Stimulated activated naive CD8-positive, alpha-beta T cell treated with anti-CD3 and anti-CD28 coated beads, Interleukin-15, Interleukin-2, amounts not matched to agents 100 U/mL and 50 U/mL, for 24 hours (primary cell): ENCODE results near the gene MEIS1.
A peak's percentile ranks its signal among the peaks of the same experiment; 100 is the strongest.

Experiments
- ATAC-seq: fragments of 150-1000 bp; cut with Tn5 transposase; one replicate; pipeline ENCODE4 v1.10.0; 2021
- DNase-seq: peaks from one replicate; pipeline ENCODE4 v3.0.0; 2021

Gene MEIS1

DNA sequence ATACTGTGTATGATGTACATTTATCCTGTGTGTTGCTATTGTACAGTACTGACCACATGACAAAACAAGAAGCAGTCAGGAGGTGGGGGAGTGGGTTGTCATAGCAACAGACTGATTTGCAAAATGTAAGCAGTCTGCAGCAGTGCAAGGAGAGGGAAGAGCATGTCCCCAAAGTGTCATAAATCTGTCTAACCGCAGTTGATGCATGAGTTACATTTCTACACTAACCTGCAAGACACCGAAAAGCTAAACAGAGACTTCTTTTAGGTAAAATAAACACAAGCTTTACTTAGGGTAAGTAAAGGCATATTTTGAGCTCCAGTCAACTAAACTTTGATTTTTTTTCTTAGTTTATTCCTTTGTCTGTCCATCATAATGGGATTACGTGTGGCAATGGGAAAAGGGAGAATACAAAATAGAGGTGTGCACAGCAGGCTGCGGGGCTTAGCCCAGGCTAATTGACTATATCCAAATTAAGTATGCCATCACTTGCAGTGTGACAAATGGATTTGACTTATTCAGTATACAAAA lies 134.5 kb downstream of the MEIS1 start:
- no peak for DNase-seq
- ATAC-seq, result no peak

DNA sequence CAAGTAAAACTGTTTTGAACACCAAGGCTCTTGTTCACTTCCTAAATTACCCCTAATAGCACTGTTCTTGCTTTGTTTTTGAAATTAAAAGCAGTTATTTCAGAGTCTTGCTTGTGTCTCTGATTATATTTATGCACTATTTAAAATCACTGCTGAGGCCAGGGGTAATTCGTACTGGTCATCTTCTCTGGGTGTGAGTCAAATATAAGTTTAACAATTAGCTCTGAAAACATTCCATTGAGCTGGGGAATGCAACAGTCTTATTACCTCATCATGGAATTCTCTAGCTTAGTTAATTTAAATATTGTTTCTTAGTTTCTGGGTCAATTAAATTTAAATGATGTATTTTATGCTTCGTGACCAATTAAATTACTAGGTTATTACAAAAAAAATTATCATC lies 135.0 kb downstream of the MEIS1 start:
- ATAC-seq (no peak), DNase-seq (no peak)

DNA sequence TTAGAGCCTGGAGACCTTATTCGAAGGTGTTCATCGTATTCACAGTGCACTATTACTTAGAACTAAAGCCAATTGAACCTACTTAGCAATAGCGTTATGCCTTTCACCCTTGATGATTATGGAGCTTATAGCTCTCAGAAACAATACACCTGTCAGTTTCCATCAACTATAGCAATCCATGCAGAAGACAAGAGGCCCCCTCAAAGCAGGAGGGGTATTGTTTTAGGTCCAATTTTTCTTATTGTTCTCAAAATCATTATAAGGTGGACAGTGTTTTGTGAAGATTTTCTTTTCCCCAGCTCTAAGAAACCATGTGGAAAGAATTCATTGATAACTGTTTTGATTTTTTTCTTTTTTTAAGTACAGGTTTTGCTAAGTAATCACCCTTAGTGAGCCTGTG lies 135.5 kb downstream of the MEIS1 start:
- DNase-seq (no peak), ATAC-seq (no peak)

DNA sequence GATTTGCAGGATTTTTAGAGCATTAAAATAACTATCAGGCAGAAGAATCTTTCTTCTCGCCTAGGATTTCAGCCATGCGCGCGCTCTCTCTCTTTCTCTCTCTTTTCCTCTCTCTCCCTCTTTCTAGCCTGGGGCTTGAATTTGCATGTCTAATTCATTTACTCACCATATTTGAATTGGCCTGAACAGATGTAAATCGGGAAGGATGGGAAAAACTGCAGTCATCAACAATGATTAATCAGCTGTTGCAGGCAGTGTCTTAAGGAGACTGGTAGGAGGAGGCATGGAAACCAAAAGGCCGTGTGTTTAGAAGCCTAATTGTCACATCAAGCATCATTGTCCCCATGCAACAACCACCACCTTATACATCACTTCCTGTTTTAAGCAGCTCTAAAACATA lies 137.0 kb downstream of the MEIS1 start:
- DNase-seq (no peak), ATAC-seq (no peak)

DNA sequence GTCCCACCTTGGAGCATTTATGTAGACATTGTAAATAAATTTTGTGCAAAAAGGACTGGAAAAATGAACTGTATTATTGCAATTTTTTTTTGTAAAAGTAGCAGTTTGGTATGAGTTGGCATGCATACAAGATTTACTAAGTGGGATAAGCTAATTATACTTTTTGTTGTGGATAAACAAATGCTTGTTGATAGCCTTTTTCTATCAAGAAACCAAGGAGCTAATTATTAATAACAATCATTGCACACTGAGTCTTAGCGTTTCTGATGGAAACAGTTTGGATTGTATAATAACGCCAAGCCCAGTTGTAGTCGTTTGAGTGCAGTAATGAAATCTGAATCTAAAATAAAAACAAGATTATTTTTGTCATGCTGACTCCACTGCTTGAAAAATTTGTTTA lies 137.5 kb downstream of the MEIS1 start:
- DNase-seq (no peak), ATAC-seq (no peak)

DNA sequence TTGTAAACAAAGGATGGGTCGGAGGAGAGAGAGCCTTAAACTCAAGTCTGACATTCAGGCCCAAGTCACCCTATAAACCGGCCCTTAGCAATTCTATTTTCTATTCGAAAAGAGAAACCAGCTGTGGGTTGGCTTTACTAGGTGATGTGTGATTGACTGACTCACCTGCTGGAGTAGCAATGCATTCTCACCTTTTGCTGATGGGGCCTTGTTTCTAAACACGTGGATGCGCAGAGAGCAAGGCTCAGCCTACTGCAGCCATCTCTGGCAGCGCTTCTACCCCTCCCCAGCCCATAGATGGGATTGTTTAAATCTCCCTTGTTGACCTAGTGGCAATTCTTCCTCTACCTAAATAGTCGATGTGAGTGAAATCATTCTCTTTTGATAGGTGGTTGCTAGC lies 138.5 kb downstream of the MEIS1 start:
- no peak for ATAC-seq
- no peak for DNase-seq

DNA sequence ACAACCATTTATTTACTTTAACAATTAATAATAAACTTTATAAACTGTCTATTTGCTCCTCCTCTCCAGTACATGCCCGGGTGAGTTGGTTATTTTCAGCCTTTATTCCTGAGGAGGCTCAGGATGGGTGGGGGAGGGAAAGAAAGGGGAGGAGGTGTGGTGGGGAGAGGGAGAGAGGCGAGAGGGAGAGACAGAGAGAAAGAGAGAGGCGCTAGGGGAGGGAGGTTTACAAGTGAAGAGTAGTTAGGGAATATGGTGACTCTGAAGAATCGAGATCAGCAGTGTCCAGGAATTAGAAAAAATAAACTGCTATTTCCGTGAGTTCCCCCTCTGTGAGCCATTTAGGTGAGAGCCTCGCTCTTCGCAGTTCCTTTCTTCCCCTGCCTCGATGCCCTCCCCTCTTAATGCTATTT lies 138.9 kb downstream of the MEIS1 start:
- DNase-seq, result no peak
- ATAC-seq, result no peak

DNA sequence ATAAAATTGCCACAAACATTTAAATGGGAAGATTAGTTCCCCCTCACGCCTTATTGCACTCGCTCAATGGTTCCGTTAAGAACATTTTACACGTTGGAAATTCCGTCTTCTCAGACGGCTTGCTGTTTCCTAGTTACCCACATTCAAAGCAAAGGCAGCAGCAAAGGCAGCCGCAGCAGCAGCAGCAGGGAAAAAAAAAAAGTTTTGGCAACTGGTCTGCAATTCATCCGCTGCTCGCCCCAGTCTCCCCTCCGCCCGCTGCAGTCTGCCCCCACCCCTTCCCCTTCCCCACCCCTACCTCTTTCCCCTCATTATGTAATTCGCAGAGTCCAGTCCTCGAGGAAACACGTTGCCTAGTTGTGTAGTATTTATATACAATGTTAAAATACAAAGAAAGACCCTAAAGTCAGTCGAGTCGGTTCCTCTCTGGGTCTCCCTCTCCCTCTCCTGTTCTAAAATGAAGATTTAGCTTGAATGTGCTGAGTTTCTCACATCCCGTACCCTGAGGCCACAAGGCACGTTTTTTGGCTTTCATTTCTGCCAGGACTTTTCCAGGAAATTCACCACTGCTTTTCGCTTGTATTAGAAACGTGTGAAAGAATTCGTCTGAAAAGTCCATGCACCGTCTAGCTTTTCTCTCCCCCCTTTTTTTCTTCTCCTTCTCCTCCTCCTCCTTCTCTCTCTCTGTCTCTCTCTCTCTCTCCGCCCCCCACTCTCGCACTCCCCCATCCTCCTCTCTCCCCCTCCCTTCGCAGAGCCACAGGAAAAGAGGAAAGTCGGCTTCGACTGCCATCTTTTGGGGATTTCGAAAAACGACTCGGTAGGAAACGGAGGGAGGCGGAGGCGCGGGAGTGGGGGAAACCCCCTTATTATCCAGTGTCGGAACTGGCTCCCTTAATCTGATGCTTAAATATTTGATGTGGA lies 140.0 kb downstream of the MEIS1 start:
- ATAC-seq, result no peak
- DNase-seq, result peak; percentile 15

DNA sequence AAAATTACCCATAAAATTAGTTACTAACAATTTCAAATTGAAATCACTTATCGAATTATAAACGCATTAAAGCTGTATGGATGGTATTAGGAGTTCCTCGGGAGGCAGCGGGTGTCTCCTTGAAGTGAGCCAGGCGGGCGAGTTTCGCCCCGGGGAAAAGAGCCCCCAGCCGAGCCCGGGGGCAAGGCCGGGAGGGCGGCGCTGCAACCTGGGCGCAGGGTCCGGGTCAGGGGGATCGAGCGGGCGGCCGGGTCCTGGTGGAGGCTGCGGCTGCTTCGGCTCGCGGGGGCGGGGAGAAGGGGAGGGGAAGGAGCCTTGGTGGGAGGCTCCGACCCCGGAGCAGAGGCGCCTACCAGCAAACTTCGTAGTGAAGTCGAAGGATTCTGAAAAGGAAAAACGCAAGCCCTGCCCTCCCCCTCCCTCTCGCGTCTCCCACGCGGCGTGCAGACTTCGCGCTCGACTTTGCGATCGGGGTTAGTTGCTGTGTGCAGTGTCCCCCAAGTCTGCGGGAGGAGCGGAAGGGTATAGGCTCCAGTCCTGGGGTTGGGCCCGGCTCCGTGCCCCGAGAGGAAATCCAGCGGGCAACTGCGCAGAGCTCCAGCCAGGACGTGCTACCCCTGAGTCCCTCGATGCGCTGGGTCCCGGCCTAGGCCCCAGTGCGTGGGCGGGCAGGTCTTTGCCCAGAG lies 140.8 kb downstream of the MEIS1 start:
- ATAC-seq (peak; percentile 14), DNase-seq (peak; percentile 12)

DNA sequence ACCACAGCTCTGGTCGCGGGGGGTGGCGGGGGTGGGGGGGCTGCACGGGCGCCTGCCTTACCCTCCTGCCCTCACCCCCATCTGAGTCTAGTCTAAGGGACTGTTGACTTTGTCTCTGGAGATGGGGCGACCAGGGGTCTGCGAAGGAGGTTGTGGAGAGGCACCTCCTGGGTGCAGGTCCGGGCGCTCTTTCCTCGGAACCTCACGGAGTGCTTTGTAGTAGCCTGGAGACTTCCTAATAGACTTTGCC lies 141.3 kb downstream of the MEIS1 start:
- ATAC-seq, result no peak
- no peak for DNase-seq

DNA sequence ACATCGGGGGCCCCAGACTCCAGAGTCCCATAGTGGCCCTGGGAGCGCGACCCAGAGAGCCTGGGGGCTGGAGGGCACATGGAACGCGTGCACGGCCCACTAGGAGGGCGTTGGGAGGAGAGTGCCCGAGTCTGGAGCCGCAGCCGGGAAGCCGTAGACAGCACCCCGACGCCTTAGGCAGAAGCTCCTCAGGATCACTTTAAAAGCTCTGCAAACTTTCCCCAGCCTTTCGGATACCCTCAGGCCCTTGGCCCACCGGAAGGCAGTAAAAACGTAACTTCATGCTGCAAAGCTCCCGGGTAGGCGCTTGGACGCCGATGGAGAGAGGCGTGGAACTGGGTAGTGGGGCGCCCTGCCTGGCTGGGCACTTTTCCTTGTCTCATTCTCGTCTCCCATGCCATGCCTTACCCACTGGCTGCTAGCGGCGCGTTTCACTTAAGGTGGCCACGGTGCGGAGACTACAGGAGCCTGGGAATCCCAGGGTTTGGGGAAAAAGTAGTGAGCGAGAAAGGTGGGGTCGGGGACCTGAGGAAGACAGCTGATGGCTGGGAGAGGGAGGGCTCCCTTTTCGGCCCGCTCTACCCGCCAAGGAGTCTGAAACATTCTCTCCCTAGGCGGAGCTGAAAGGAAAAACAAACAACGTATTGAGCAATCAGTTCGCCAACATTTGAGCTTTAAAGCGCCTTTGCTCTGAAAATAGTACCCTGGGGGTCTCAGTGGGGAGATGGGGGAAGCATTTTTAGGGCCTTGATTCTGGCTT lies 141.8 kb downstream of the MEIS1 start:
- DNase-seq (no peak), ATAC-seq (no peak)

DNA sequence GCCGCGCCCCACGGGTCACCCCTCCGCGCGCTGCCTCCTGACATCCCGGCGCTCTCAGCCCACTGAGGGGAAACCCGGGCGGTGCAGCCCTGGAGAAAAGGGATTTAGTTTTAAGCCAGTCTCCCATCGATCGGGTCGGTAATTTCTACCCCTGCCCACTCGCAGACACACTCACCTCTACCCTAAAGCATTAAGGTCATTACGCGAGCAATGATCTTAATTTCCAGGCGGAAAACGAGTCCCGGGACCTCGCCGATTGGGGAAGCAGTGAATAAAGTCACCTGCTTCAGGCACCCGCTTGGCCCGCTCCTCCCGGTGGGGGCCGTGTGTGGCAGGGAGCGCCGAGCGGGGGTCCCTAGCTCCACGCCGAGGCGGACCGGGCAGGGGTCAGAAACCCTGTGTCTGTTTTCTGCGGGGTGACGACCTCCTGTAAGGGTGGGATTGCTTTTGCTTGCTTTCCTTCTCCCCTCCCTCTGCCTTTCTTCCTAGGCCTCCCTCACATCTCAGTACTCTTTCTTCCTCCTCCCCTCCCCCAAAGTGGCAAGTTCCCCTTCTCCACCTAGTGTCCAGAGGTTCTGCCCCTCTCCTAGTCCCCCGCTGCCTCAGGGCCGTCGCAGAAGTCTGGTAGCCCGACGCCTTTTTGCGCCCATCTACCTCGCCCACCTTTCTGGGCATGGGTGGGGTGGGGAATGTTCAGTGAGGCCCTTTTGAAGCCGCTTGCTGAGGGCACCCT lies 142.6 kb downstream of the MEIS1 start:
- DNase-seq (no peak), ATAC-seq (no peak)

DNA sequence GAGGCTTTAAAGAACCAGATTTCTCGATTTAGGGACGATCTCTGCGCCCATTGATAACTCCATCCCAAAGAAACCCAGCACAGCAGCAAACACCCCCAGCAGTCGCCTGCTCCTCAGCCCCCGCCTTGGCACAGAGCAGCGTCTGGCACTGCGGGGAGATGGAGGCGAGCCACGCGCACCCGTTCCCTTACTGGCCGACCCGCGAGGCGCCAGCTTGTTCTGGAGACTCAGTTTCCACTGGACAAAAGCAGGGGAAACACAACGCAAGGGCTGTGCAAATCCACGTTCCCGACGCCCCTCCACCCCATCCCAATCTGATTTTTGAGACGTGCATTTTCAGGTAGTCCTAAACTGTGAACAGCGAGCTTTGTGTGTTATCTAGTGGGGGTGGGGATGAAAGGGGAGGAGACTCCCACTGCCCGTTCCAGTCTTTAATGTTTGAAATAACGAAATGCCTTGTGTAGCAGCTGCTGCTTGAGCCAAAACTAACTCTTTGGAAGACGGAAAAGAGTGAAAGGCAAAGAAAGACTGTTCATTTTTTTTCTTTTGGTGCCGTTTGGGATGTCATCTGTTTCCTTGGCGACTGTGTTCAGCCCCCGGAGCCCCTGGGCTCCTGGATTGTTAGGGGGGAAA lies 143.2 kb downstream of the MEIS1 start:
- ATAC-seq (no peak), DNase-seq (no peak)

DNA sequence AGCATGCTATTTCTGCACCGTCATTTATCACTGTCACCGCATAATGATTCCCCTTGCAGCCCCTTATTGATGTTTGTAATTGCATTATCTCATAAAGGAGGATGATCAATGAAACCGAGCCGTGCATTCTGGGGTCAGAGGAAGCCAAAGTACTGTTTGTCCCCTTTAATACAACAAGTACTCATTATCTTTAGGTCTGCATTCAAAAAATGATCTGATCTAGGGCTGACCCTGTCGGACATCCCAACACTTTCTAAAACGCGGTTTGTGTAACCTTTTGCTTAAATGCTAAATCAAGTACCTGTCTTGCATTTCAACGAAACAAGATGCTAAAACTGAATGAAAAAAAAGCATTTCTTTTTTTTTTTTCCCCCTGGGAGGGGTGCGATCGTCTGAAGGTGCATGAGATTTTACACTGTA lies 143.8 kb downstream of the MEIS1 start:
- DNase-seq, result no peak

DNA sequence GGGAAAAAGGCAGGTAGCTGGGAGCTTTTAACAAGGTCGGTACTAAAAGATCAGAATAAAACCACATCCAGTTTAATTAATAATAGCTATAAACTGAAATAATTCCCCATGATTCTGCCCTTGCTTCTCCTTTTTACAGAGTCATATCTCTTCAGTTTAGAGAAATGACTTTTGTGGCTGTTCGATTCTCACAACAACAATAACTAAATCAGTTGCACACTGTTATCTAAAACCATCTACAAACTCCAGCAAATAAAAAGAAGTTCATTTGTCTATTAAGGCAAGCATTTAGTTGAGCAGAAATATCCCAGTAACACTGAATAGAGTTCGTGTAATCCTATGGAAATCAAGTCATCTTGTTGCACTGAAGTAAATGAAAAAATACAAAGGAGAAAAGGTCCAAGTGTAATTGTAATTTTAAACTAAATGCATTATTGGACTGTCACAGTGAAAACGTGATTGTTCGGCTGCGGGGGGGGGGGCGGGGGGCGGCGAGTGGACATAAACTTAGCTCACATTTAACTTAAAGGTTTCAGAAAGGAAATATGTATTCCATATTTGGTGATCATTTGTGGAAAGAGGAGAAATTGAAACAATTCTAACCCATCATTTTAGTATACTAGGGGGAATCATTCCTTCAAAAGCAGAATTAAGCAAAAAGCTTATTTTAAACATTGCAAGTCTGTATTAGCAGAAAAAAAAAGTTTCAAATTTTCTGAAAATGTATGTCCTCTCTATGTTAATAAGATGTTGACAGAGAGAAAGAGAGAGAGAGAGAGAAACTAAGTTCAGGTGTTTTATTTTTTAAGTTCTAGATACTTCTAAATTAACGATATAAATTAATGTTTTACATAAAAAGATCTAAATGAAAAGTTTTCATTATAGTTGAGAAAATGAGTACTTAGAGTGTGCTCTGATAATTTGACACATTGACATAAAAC lies 144.5 kb downstream of the MEIS1 start:
- ATAC-seq (no peak), DNase-seq (no peak)

More for the DNA sequence above, 143.8 kb downstream of the MEIS1 start:
- ATAC-seq, result no peak

DNA sequence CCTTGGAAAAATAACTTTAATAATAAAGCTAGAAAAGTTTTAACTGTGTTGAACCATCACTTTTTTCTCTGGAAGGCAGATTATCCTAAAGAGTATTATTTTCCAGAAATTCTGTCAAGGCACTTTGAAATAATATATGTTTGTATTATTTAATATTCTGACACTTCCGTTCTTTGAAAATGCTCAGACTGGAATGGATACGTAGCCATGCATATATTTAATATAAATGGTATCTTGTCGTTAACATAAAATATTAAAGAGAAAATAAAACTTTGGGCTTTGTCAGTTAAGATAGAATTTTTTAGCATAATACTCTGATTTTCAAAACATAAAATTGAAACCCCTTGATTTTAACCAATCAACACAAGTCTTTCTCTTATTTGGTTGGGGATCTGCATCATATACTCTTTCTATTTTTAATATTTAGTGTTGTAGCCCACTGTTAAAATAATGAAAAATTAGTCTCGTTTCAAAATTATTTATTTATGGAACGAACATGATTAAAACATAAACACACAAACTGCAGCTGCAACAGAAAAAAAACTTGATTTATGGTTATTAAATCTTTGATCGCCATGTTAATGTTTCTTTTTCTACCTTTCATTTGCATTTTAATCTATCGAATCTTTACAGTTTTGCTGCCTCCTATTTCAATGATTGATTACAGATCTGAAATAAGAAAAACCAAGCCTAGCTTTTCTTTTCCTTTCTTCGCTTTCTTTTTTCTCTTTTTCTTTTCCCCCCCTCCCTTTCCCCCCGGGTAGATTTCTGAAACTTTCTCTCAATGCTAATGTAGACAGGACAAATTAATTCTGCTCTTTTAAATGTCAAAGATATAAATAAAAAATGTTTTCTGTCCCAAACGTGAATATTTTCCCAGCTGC lies 145.5 kb downstream of the MEIS1 start:
- DNase-seq (no peak), ATAC-seq (no peak)

DNA sequence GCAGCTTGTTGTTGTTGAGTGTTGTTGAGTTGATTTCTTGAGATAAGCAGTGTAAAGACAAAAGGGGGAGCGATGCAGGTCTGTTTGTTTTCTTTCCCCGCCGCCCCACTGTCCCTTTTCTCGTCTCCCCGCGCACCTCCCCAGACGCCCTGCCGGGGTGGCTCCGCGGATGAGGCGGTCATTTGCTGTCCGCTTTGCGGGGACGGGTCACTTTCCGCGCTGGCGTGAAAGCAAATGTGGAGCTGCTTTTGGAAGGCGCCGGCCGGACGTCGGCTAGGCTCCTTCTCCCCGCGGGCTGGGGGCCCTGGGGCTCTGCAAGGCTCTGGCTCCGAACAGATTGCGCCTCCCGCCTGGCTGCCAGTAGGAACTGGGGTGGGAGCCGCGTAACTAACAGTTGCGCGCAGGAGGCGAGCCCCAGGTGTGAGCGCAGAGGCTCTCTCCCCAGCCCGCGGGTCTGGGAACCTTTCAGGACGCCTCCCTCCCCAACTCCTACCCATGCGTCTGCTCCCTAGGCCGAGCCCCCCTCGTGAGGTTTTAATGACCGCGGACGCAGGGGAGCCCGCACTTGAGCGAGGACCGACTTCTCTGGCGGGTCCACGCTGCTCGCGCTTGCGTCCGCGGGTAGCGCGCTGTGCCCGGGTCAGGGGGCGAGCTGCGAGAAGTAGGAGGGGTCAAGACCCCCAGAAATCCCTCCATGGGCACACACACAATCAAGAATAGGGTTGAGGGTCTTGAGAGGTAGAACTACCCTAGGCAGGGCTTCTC lies 146.6 kb downstream of the MEIS1 start:
- DNase-seq (no peak), ATAC-seq (no peak)

DNA sequence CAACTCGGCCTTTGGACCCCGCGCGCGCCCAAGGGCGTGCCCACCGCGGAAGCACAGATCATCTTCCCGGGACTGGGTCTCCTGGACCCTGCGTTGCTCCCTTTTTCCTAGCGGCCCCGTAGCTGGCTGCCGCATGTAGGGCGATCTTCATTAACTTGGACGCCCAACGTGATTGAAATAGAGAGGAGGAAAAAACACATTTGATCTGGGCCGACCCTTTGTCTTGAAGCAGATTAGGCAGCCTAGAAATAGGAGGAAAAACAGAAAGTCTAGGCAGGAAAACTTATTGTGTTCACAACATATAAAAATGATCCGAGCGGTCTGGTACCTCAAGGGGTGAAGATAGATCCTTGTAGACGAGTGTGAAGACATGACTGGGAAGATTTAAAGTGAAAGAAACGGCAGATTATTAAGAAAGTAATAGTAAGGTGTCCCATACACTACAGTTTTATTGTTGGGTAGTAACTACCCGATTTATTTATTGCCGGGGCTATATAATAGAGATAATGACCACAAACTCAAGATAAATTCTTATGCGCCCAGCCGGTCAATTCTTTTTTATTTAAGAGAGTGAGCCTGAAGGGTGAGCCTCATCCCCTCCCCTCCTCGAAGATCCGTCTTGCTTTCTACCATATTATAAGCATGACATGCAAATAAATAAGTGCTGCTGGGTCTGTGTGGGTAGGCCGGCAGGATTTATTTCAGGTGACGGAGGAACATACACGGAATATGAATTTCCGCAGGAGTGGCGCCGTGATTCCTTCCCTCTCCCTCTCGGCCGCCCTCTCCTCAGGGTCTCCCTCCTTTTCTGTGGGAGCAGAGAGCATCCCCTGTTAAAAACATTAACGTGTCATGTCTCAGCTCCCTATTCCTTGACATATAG lies 147.4 kb downstream of the MEIS1 start:
- ATAC-seq, result no peak
- no peak for DNase-seq
